Adrenal gland (tissue), 5 donors: ENCODE data around the gene VWA5B1.

Experiments
- POLR2A ChIP-seq, 2 donors: fragments of 450-650 bp; IDR thresholded peaks; one replicate each; pipeline ENCODE4 v1.6.1; 2017; ENCODE audit warnings: antibody characterized with exemption in 2 of 2, mild to moderate bottlenecking in 2 of 2, moderate library complexity in 1 of 2
- TF ChIP-seq, protein P1 (sequence below), 6 experiments: fragments of 450-650 bp in 4 of 6; fragments of 200-600 bp in 2 of 6; sonication (generic) in 1 of 6; IDR thresholded peaks; 1 replicate in 5 of 6; 2 replicates in 1 of 6; pipeline versions ENCODE4 v1.5.1 to v1.8.0; 2016 to 2021; ENCODE audit warnings: antibody characterized with exemption in 6 of 6, mild to moderate bottlenecking in 2 of 6, moderate library complexity in 1 of 6
- donor health status: DM: no; HTN: no; CAD: no.

GRCh38 chr1:20373286-20373685, 82.6 kb downstream of the VWA5B1 start:
- TF ChIP-seq, protein P1, sequence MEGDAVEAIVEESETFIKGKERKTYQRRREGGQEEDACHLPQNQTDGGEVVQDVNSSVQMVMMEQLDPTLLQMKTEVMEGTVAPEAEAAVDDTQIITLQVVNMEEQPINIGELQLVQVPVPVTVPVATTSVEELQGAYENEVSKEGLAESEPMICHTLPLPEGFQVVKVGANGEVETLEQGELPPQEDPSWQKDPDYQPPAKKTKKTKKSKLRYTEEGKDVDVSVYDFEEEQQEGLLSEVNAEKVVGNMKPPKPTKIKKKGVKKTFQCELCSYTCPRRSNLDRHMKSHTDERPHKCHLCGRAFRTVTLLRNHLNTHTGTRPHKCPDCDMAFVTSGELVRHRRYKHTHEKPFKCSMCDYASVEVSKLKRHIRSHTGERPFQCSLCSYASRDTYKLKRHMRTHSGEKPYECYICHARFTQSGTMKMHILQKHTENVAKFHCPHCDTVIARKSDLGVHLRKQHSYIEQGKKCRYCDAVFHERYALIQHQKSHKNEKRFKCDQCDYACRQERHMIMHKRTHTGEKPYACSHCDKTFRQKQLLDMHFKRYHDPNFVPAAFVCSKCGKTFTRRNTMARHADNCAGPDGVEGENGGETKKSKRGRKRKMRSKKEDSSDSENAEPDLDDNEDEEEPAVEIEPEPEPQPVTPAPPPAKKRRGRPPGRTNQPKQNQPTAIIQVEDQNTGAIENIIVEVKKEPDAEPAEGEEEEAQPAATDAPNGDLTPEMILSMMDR (IDR thresholded peaks at IDR 0.05): no peak
- TF ChIP-seq POLR2A (IDR thresholded peaks at IDR 0.05): no peak
